Keratinocyte (primary cell): ENCODE data around the gene CD4. TPM values are rescaled to one million over a fixed set of nuclear protein-coding genes. Genes with fewer than 3 reads are reported as not detected.

Experiments
- DNase-seq: peaks from one replicate; pipeline ENCODE4 v3.0.0-alpha.2; 2011; ENCODE audit warnings: low read depth, missing footprints, low spot score
- FAIRE-seq: peaks from 2 replicates; lab custom pipeline; 2011; peaks lifted over from hg19 to GRCh38; lab: Jason Lieb, UNC
- H2AFZ ChIP-seq: 2 replicates; pipeline ENCODE4 v1.6.0; 2012; ENCODE audit warnings: low read length, control low read depth, inconsistent platforms; ENCODE audit not compliant: control insufficient read depth
- H3K27ac ChIP-seq: 2 replicates; pipeline ENCODE4 v1.5.1; 2011; ENCODE audit warnings: low read length; ENCODE audit not compliant: control insufficient read depth, insufficient read depth
- H3K27me3 ChIP-seq: 3 replicates; pipeline ENCODE4 v1.6.0; 2011; ENCODE audit warnings: low read length; ENCODE audit not compliant: control insufficient read depth, insufficient read depth; ENCODE audit errors: extremely low read depth
- H3K36me3 ChIP-seq, 2 experiments: 2 replicates in 1 of 2; 3 replicates in 1 of 2; pipeline ENCODE4 v1.5.1; 2011; ENCODE audit warnings: low read length in 2 of 2, mild to moderate bottlenecking in 1 of 2; ENCODE audit not compliant: control insufficient read depth in 2 of 2, insufficient read depth in 2 of 2; ENCODE audit errors: extremely low read depth in 1 of 2
- H3K4me1 ChIP-seq: 3 replicates; pipeline ENCODE4 v1.5.1; 2011; ENCODE audit warnings: low read length; ENCODE audit not compliant: control insufficient read depth, insufficient read depth; ENCODE audit errors: extremely low read depth
- H3K4me2 ChIP-seq: 3 replicates; pipeline ENCODE4 v1.6.0; 2011; ENCODE audit warnings: low read depth, low read length; ENCODE audit not compliant: control insufficient read depth, insufficient read depth; ENCODE audit errors: extremely low read depth
- H3K4me3 ChIP-seq, 3 experiments: fragments of 200-600 bp in 1 of 3; sonication (generic) in 1 of 3; 2 replicates in 2 of 3; 3 replicates in 1 of 3; pipeline ENCODE4 v1.5.1; 2011 to 2016; ENCODE audit warnings: low read length in 3 of 3, mild to moderate bottlenecking in 3 of 3, control low read depth in 2 of 3, inconsistent platforms in 1 of 3, low read depth in 1 of 3, mixed read lengths in 1 of 3, mixed run types in 1 of 3, moderate library complexity in 1 of 3; ENCODE audit not compliant: control insufficient read depth in 2 of 3, insufficient read depth in 2 of 3; ENCODE audit errors: extremely low read depth in 1 of 3
- H3K79me2 ChIP-seq: 2 replicates; pipeline ENCODE4 v1.6.0; 2012; ENCODE audit warnings: low read length; ENCODE audit not compliant: control insufficient read depth, insufficient read depth
- H3K9ac ChIP-seq: 3 replicates; pipeline ENCODE4 v1.6.0; 2011; ENCODE audit warnings: low read length; ENCODE audit not compliant: control insufficient read depth, insufficient read depth; ENCODE audit errors: extremely low read depth
- H3K9me1 ChIP-seq: 3 replicates; pipeline ENCODE4 v1.6.0; 2011; ENCODE audit warnings: low read length; ENCODE audit not compliant: control insufficient read depth, insufficient read depth; ENCODE audit errors: extremely low read depth
- H3K9me3 ChIP-seq: 2 replicates; pipeline ENCODE4 v1.5.1; 2012; ENCODE audit warnings: low read depth, low read length; ENCODE audit not compliant: control insufficient read depth
- H4K20me1 ChIP-seq: 3 replicates; pipeline ENCODE4 v1.6.0; 2011; ENCODE audit warnings: low read length; ENCODE audit not compliant: control insufficient read depth, insufficient read depth; ENCODE audit errors: extremely low read depth
- CTCF ChIP-seq, 3 experiments: IDR thresholded peaks in 1 of 3; conservative IDR thresholded peaks in 1 of 3; optimal IDR thresholded peaks in 1 of 3; 2 replicates in 2 of 3; 3 replicates in 1 of 3; pipeline versions ENCODE3 to v1.5.1; 2011; ENCODE audit warnings: low read length in 3 of 3, mild to moderate bottlenecking in 3 of 3, moderate library complexity in 2 of 3, control low read depth in 1 of 3, inconsistent platforms in 1 of 3; ENCODE audit not compliant: insufficient read depth in 2 of 3; ENCODE audit errors: extremely low read depth in 1 of 3
- EZH2 ChIP-seq: IDR thresholded peaks from one replicate; pipeline ENCODE4 v1.6.1; 2012; ENCODE audit warnings: inconsistent platforms, mild to moderate bottlenecking, low read length, moderate library complexity
- dilution Hi-C: fragments of 300-500 bp; cut with MboI; formaldehyde crosslinking; loops from one replicate; pipeline ENCODE4 v1.7.0; 2020; ENCODE audit warnings: low sequenced_read_pairs; ENCODE audit not compliant: extremely low pct_ligation_motif_present
- polyA plus RNA-seq, 5 experiments: library from polyadenylated mRNA; depleted of rRNA in 3 of 5; stranded (reverse) in 3 of 5; stranded (forward) in 1 of 5; unstranded in 1 of 5; fragments of >200 nt; gene quantifications; 1 replicate in 1 of 5; 2 replicates in 3 of 5; 3 replicates in 1 of 5; pipeline versions ENCODE4 v1.2.1 to v1.2.3, GENCODE V29; 2011 to 2012; ENCODE audit warnings: missing spikeins in 2 of 5, low read depth in 1 of 5, low replicate concordance in 1 of 5

The CD4 gene
- polyA plus RNA-seq, 1 donor (not counting 4 experiments of a cell fraction or from before 2014, with no cell fraction given), result 0.01 TPM

GRCh38 chr12:6784761-6785160 lies 4.6 kb upstream of the CD4 start:
- H3K9me1 ChIP-seq, result no peaks in the 10 kb centered on the region
- FAIRE-seq (no peak), DNase-seq (no peak)
- no peak overlapping the region for H3K27ac ChIP-seq
- dilution Hi-C loops, result no loop called here
- no peaks in the 10 kb centered on the region for H4K20me1 ChIP-seq
- no peak overlapping the region for H3K9ac ChIP-seq
- peaks cover 8% of the 10 kb centered on the region for H3K27me3 ChIP-seq
- H3K4me3 ChIP-seq, result no peak overlapping the region
- no peaks in the 10 kb centered on the region for H3K79me2 ChIP-seq
- no peaks in the 10 kb centered on the region for H3K9me3 ChIP-seq
- H3K4me2 ChIP-seq, result no peak overlapping the region
- H3K36me3 ChIP-seq, result no peaks in the 10 kb centered on the region
- H3K4me1 ChIP-seq, result no peaks in the 10 kb centered on the region
- TF ChIP-seq EZH2 (no peak), CTCF (optimal IDR thresholded peaks at IDR 0.05 in 1 of 3, IDR thresholded peaks at IDR 0.05 in 1 of 3, conservative IDR thresholded peaks at IDR 0.05 in 1 of 3; ENCODE audit: extremely low read depth in 1 of 3, insufficient read depth in 2 of 3, low read length in 3 of 3) (no peak)
- no peak overlapping the region for H2AFZ ChIP-seq

GRCh38 chr12:6786416-6787094 lies 2.8 kb upstream of the CD4 start:
- dilution Hi-C loops, result no loop called here
- FAIRE-seq, result no peak

More at GRCh38 chr12:6786416-6787094, 2.8 kb upstream of the CD4 start:
- Histone ChIP-seq H3K9me3 (no peaks in the 10 kb centered on the region), H3K4me2 (no peak overlapping the region), H3K9ac (no peak overlapping the region), H2AFZ (no peak overlapping the region), H3K27ac (no peak overlapping the region), H3K9me1 (no peaks in the 10 kb centered on the region), H3K79me2 (no peaks in the 10 kb centered on the region), H3K4me3 (no peak overlapping the region), H4K20me1 (no peaks in the 10 kb centered on the region), H3K27me3 (peaks cover 9% of the 10 kb centered on the region), H3K4me1 (no peaks in the 10 kb centered on the region), H3K36me3 (no peaks in the 10 kb centered on the region)
- no peak for DNase-seq
- no peak for TF ChIP-seq EZH2
- no peak for TF ChIP-seq CTCF (optimal IDR thresholded peaks at IDR 0.05 in 1 of 3, IDR thresholded peaks at IDR 0.05 in 1 of 3, conservative IDR thresholded peaks at IDR 0.05 in 1 of 3; ENCODE audit: extremely low read depth in 1 of 3, insufficient read depth in 2 of 3, low read length in 3 of 3)
